H1 (cell line): ENCODE data around the gene ZNF598. TPM values are rescaled to one million over a fixed set of nuclear protein-coding genes. Genes with fewer than 3 reads are reported as not detected.

Experiments used
- HDAC2 ChIP-seq, 2 experiments: fragments of 300-600 bp in 1 of 2; sonication (generic) in 1 of 2; IDR thresholded peaks; 2 replicates each; pipeline ENCODE4 v1.6.1; 2011 to 2012; ENCODE audit warnings: low read depth in 2 of 2, low read length in 2 of 2, mild to moderate bottlenecking in 2 of 2, moderate library complexity in 2 of 2, borderline replicate concordance in 1 of 2, inconsistent platforms in 1 of 2
- YY1 ChIP-seq: IDR thresholded peaks from 2 replicates; pipeline ENCODE4 v1.6.1; 2011; ENCODE audit warnings: low read depth, mild to moderate bottlenecking, low read length
- polyA plus RNA-seq, 7 experiments: library from polyadenylated mRNA; depleted of rRNA in 3 of 7; stranded (reverse) in 5 of 7; unstranded in 2 of 7; fragments of >200 nt in 5 of 7; fragments of 200-250 nt in 2 of 7; gene quantifications; 1 replicate in 5 of 7; 2 replicates in 1 of 7; 4 replicates in 1 of 7; pipeline versions ENCODE4 v1.2.1 to v1.2.3, GENCODE V29; 2011 to 2013; ENCODE audit warnings: missing spikeins in 2 of 7, mixed read lengths in 2 of 7
- total RNA-seq: library from RNA; stranded (reverse); fragmentation: NEBNext Ultra II Directional; extraction: Animal tissue kit (Norgen Biotek cat#: 25700); gene quantifications from 2 replicates; pipeline ENCODE4 v1.2.1, GENCODE V29; 2021
- TF ChIP-seq, protein P1 (sequence below): IDR thresholded peaks from 2 replicates; pipeline ENCODE4 v1.6.1; 2012; ENCODE audit warnings: low read length, inconsistent platforms
- TF ChIP-seq, protein P2 (sequence below): IDR thresholded peaks from 2 replicates; pipeline ENCODE4 v1.6.1; 2012; ENCODE audit warnings: inconsistent platforms

Gene ZNF598
- total and polyA plus RNA-seq, 2 of the 8 experiments (the other 6 are each of a cell fraction or from before 2014, with no cell fraction given) = 29.3 to 47.6 TPM

DNA sequence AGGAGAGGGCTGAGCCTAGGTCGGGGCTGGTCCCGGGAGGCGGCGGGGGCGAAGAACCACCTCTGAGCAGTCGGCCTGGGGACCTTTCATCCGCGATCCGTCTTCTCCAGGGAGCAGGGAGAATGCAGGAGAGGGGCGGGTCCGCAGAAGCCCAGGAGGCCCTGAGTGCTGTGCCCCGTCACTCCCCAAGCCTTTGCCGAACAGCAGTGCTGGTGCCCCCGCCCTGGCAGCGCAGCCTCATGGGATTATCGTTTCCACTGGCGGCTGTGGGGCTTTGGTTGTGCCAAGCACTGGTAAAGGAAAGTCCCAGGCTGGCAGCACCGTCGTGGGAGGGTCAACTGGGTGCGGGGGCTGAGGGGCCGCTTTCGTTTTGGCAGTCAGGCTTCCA is 37.1 kb downstream of the ZNF598 start (continued):
- TF ChIP-seq, protein P1, sequence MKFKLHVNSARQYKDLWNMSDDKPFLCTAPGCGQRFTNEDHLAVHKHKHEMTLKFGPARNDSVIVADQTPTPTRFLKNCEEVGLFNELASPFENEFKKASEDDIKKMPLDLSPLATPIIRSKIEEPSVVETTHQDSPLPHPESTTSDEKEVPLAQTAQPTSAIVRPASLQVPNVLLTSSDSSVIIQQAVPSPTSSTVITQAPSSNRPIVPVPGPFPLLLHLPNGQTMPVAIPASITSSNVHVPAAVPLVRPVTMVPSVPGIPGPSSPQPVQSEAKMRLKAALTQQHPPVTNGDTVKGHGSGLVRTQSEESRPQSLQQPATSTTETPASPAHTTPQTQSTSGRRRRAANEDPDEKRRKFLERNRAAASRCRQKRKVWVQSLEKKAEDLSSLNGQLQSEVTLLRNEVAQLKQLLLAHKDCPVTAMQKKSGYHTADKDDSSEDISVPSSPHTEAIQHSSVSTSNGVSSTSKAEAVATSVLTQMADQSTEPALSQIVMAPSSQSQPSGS = no peak
- TF ChIP-seq HDAC2 (IDR thresholded peaks at IDR 0.05; ENCODE audit: borderline replicate concordance in 1 of 2, low read depth in 2 of 2, low read length in 2 of 2) (no peak), YY1 (no peak)
- TF ChIP-seq, protein P2, sequence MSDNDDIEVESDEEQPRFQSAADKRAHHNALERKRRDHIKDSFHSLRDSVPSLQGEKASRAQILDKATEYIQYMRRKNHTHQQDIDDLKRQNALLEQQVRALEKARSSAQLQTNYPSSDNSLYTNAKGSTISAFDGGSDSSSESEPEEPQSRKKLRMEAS = no peak
